HL-60 (cell line): ENCODE data around the gene DMBX1.

Source experiments
- DNase-seq, 2 experiments: peaks; one replicate each; pipeline ENCODE4 v3.0.0-alpha.2; 2010 to 2020; ENCODE audit warnings: low read depth in 1 of 2, low spot score in 1 of 2
- H3K27ac ChIP-seq: fragments of 250-450 bp; sonication (Bioruptor Pico); replicated peaks from 2 replicates; pipeline ENCODE4 v1.5.1; 2020; ENCODE audit warnings: mild to moderate bottlenecking, moderate library complexity
- H3K27me3 ChIP-seq: fragments of 250-450 bp; sonication (Bioruptor Pico); 2 replicates; pipeline ENCODE4 v1.5.1; 2021; ENCODE audit warnings: mild to moderate bottlenecking, moderate library complexity; ENCODE audit not compliant: insufficient read depth, poor library complexity, severe bottlenecking
- H3K4me3 ChIP-seq: replicated peaks from 2 replicates; pipeline ENCODE4 v1.5.1; 2011; ENCODE audit warnings: mild to moderate bottlenecking, control low read depth, low read length; ENCODE audit not compliant: insufficient read depth
- GABPA ChIP-seq: IDR thresholded peaks from 2 replicates; pipeline ENCODE4 v1.6.1; 2012; ENCODE audit warnings: low read depth
- POLR2AphosphoS5 ChIP-seq: IDR thresholded peaks from 2 replicates; pipeline ENCODE4 v1.6.1; 2012; ENCODE audit warnings: low read depth
- REST ChIP-seq: IDR thresholded peaks from 2 replicates; pipeline ENCODE4 v1.6.1; 2012; ENCODE audit warnings: low read depth; ENCODE audit not compliant: insufficient replicate concordance
- SPI1 ChIP-seq: IDR thresholded peaks from 2 replicates; pipeline ENCODE4 v1.6.1; 2012; ENCODE audit warnings: low read depth, mild to moderate bottlenecking, borderline replicate concordance
- TF ChIP-seq, protein P1 (sequence below): IDR thresholded peaks from one replicate; pipeline ENCODE4 v1.5.1; 2011; ENCODE audit warnings: low read length, control low read depth, inconsistent platforms; ENCODE audit not compliant: insufficient read depth

The DMBX1 gene

GRCh38 chr1:46495778-46496177 lies 6.1 kb downstream of the DMBX1 start:
- Histone ChIP-seq H3K4me3 (no peak overlapping the region), H3K27me3 (peaks cover 36% of the 10 kb centered on the region), H3K27ac (no peak overlapping the region)
- TF ChIP-seq POLR2AphosphoS5 (no peak), REST (no peak), SPI1 (no peak), GABPA (no peak)
- TF ChIP-seq, protein P1, sequence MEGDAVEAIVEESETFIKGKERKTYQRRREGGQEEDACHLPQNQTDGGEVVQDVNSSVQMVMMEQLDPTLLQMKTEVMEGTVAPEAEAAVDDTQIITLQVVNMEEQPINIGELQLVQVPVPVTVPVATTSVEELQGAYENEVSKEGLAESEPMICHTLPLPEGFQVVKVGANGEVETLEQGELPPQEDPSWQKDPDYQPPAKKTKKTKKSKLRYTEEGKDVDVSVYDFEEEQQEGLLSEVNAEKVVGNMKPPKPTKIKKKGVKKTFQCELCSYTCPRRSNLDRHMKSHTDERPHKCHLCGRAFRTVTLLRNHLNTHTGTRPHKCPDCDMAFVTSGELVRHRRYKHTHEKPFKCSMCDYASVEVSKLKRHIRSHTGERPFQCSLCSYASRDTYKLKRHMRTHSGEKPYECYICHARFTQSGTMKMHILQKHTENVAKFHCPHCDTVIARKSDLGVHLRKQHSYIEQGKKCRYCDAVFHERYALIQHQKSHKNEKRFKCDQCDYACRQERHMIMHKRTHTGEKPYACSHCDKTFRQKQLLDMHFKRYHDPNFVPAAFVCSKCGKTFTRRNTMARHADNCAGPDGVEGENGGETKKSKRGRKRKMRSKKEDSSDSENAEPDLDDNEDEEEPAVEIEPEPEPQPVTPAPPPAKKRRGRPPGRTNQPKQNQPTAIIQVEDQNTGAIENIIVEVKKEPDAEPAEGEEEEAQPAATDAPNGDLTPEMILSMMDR: no peak
- DNase-seq: no peak

- TF ChIP-seq REST (no peak), GABPA (no peak), POLR2AphosphoS5 (no peak), SPI1 (no peak)
- TF ChIP-seq, protein P1: no peak
- Histone ChIP-seq H3K27me3 (peaks cover 29% of the 10 kb centered on the region), H3K27ac (no peak overlapping the region), H3K4me3 (no peak overlapping the region)
- DNase-seq: no peak
These were observed 6.9 kb downstream of the DMBX1 start for GRCh38 chr1:46496505-46496904.

DNA sequence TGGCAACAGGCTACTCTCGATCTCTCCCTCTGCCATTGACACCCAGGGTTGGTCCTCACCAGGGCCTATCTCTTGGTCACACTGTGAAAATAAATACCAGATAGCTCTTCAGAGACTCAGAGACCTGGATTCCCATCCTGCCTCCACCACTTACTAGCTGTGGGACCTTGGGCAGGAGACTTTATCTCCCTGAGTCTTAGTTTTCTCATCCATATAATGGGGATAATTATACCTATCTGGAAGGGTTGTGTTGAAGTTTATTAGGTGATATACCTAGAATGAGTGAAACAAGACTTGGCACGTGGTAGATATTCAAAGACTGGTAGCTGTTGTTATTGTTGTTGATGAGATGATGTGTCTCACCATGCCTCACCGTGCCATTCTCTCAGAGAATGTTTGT lies 7.4 kb downstream of the DMBX1 start:
- H3K27ac ChIP-seq: no peak overlapping the region
- peaks cover 24% of the 10 kb centered on the region for H3K27me3 ChIP-seq
- no peak overlapping the region for H3K4me3 ChIP-seq
- TF ChIP-seq GABPA: no peak
- TF ChIP-seq REST: no peak
- TF ChIP-seq, protein P1: no peak
- TF ChIP-seq POLR2AphosphoS5: no peak
- no peak for TF ChIP-seq SPI1
- no peak for DNase-seq
